GM12892 (cell line): Measurements from ENCODE around the gene IDH3G.
A peak's percentile ranks its signal among the peaks of the same experiment; 100 is the strongest.

ENCODE experiments used
- DNase-seq: peaks from one replicate; pipeline ENCODE4 v3.0.0; 2011; ENCODE audit not compliant: insufficient read length
- FAIRE-seq: peaks from 2 replicates; lab custom pipeline; 2011; peaks lifted over from hg19 to GRCh38; lab: Jason Lieb, UNC
- POLR2A ChIP-seq: IDR thresholded peaks from 2 replicates; pipeline ENCODE4 v1.6.1; 2011; ENCODE audit warnings: low read depth, low read length, control low read depth
- POLR2AphosphoS5 ChIP-seq: IDR thresholded peaks from 2 replicates; pipeline ENCODE4 v1.6.1; 2011; ENCODE audit warnings: low read depth, low read length, control low read depth
- TAF1 ChIP-seq: IDR thresholded peaks from 2 replicates; pipeline ENCODE4 v1.6.1; 2011; ENCODE audit warnings: low read depth, mild to moderate bottlenecking, control low read depth, low read length, borderline replicate concordance

The IDH3G gene

DNA sequence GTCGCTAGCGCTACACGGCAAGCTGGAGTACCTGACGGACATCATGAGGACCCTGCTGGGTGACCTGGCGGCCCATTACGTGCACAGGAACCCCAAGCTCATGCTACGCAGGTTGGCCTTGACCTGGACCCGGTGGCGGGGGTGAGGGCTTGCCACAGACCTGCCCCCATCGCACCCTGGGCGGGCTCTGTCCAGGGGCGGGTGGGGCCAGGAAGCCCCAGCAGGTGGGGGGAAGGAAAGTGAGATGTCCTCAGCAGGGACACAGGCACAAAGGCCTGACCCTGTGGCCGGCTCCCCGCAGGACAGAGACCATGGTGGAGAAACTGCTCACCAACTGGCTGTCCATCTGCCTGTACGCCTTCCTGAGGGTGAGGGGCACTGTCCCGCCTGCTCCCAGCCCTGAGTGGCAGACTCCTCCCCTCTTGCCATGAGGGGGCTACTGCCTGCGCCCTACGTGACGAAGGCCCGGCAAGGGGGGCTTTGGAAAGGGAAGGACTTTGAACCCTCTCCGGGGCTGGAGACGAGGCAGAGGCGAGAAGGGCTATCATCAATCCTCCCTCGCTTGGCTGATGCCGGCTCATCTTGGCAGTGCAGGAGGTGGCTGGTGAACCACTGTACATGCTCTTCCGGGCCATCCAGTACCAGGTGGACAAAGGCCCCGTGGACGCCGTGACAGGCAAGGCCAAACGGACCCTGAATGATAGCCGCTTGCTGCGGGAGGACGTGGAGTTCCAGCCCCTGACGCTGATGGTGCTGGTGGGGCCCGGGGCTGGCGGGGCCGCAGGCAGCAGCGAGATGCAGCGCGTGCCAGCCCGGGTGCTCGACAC, 18.7 kb downstream of the IDH3G start:
- TF ChIP-seq POLR2A (no peak), TAF1 (no peak), POLR2AphosphoS5 (no peak)
- FAIRE-seq = no peak
- DNase-seq = no peak

DNA sequence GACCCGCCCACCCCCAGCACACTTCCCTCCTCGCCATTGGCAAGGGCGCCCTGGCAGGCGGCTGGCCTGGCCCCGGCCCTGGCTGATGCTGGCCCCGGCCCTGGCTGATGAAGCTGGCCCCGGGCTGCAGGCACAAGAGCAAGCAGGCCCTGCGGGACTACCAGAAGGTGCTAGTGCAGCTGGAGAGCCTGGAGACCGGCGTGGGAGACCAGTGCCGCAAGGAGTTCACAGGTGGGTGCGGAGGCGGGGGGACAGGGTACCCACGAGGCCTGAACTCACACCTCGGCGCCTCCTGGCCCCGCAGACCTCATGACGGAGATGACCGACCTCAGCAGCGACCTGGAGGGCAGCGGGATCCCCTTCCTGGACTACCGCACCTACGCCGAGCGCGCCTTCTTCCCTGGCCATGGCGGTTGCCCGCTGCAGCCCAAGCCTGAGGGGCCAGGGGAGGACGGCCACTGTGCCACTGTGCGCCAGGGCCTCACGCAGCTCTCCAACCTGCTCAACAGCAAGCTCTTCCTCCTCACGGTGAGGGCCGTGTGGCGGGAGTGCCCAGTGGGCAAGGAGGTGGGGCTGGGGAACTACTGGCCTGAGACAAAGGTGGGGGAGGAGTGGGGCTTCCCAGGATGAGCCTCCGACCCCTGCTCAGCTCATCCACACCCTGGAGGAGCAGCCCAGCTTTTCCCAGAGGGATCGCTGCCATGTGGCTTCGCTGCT, 19.4 kb downstream of the IDH3G start:
- TF ChIP-seq POLR2A (no peak), TAF1 (no peak), POLR2AphosphoS5 (no peak)
- FAIRE-seq (no peak), DNase-seq (peak; percentile 22)

- FAIRE-seq (no peak), DNase-seq (peak; percentile 25)
- no peak for TF ChIP-seq TAF1
These were observed 20.2 kb downstream of the IDH3G start for GRCh38 chrX:153773741-153774575.

GRCh38 chrX:153773218-153773611, 21.0 kb downstream of the IDH3G start:
- FAIRE-seq = no peak
- peak; percentile 19 for DNase-seq
- TF ChIP-seq POLR2AphosphoS5 (no peak), POLR2A (no peak), TAF1 (no peak)

- FAIRE-seq (no peak), DNase-seq (peak; percentile 25)
- TF ChIP-seq TAF1 (no peak), POLR2A (no peak), POLR2AphosphoS5 (no peak)
These were observed 21.6 kb downstream of the IDH3G start for GRCh38 chrX:153772316-153773217.

GRCh38 chrX:153771415-153772315, 22.5 kb downstream of the IDH3G start:
- FAIRE-seq = no peak
- TF ChIP-seq TAF1 (no peak), POLR2AphosphoS5 (no peak), POLR2A (no peak)
- peak; percentile 25 for DNase-seq

DNA sequence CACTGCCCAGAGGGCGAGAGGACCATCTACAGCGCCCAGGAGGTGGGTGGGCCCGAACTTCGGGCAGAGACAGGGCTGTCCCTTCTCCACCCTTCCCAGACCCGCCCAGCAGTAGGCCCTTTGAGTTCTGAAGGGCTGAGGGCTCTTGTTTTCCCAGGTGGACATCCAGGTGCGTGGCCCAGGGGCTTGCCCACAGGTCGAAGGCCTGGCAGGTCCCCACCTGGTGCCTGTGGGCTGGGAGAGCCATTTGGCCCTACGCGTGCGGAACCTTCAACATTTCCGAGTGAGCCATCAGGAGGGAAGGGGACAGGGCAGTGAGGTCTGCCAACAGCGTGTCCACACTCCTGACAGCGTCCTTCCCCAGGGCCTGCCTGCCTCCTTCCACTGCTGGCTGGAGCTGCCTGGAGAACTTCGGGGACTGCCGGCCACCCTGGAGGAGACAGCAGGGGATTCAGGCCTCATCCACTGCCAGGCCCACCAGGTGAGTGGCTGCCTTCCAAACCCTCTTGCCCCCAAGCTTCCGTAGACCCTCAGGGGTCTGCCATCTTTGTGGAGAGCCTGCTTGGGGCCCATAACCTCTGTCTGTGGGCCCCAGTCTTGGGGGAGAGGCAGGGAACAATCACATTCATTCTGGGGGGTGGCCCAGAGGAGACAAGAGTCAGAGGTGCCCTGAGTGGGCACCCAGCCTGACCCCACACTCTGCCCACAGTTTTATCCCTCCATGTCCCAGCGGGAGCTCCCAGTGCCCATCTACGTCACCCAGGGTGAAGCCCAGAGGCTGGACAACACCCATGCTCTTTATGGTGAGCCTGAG, 23.4 kb downstream of the IDH3G start:
- no peak for FAIRE-seq
- peak; percentile 25 for DNase-seq
- TF ChIP-seq POLR2A = no peak
- TF ChIP-seq POLR2AphosphoS5 = no peak

GRCh38 chrX:153769865-153770600, 24.1 kb downstream of the IDH3G start:
- FAIRE-seq = no peak
- DNase-seq = peak; percentile 23
- TF ChIP-seq POLR2A = no peak
- no peak for TF ChIP-seq POLR2AphosphoS5

DNA sequence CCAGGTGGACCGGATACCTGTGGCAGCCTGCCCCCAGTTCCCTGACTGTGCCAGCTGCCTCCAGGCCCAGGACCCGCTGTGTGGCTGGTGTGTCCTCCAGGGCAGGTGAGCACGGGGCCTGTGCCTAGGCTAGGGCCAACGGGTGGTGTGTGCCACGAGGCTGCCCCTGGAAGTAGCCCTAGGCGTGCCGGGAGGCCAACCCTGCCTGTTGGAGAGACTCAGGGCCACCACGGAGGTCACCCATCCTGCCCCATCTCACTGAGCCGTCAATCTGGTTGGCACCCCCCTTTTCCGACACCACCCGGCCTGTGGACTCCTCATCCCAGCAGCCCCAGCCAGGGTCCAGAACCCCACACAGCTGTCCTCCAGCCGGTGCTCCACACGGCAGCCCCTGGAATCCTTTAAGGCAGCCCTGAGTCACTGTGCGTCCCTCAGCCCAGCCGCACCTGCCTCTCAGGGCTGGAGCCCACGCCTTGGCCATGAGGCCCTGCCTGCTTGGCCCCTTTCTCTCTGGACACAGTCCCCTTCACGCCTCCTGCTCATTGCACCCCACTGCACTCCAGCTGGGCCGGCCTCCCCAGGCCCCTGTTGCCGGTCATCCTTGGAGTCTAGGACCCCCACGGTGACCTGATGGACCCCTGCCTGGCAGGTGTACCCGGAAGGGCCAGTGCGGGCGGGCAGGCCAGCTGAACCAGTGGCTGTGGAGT, 24.9 kb downstream of the IDH3G start:
- DNase-seq (peak; percentile 23), FAIRE-seq (no peak)
- TF ChIP-seq POLR2A (no peak), TAF1 (no peak), POLR2AphosphoS5 (no peak)
